Measurements from ENCODE around the gene NT5DC4.

GRCh38 chr2:112706170-112706664, 14.6 kb upstream of the NT5DC4 start:
- TF ChIP-seq CTCF (IDR thresholded peaks at IDR 0.05) = no peak
- TF ChIP-seq POLR2A (IDR thresholded peaks at IDR 0.05) = no peak

All from body of pancreas (tissue), 4 donors.